ENCODE measurements around the gene ZCWPW1. TPM values are rescaled to one million over a fixed set of nuclear protein-coding genes. Genes with fewer than 3 reads are reported as not detected.

The ZCWPW1 gene
- polyA plus RNA-seq, 1 of the 3 experiments (the other 2 are of a cell fraction), result 4.1 TPM

- H3K9ac ChIP-seq, result peak within 1 kb of the TSS; percentile 99
- H3K4me1 ChIP-seq (ENCODE audit: control insufficient read depth in 1 of 2, insufficient read depth in 2 of 2, low read depth in 1 of 2, low read length in 1 of 2), result peaks cover 23 to 44% of the 10 kb centered on the region in 2 experiments; a peak in 3 of 4 replicates
- peak within 1 kb of the TSS; percentile 97 for H3K4me2 ChIP-seq
- H3K27me3 ChIP-seq (ENCODE audit: insufficient read depth), result no peaks in the 10 kb centered on the region
- peak within 1 kb of the TSS; percentile 78 to 95 for H3K4me3 ChIP-seq (ENCODE audit: low read depth in 2 of 2, low read length in 1 of 2)
- H4K20me1 ChIP-seq (ENCODE audit: insufficient read depth), result peaks cover 13% of the 10 kb centered on the region
- no peaks in the 10 kb centered on the region for H3K9me3 ChIP-seq
- H3K27ac ChIP-seq (ENCODE audit: low read depth in 2 of 2, low read length in 1 of 2), result peak within 1 kb of the TSS; percentile 99 to 100
- ChIA-PET POLR2A (interaction anchor here (0.6 to 3.3 kb wide), 20 partner anchors 10 to 1606 kb away, joined by 3 to 12 read pairs (median 4); partner anchors contain the start of genes ACTL6B, AP4M1, COPS6 and MCM7), CTCF (interaction anchor here (0.7 to 3.2 kb wide), 11 partner anchors 21 to 402 kb away, joined by 3 to 23 read pairs (median 3); partner anchors contain the start of genes NYAP1 and POP7)
- no peak within 1 kb of the TSS for H2AFZ ChIP-seq (ENCODE audit: low read depth)
- peaks cover 36 to 39% of the 10 kb centered on the region in 2 experiments for H3K36me3 ChIP-seq (replicated peaks in 1 of 2; ENCODE audit: control insufficient read depth in 1 of 2, insufficient read depth in 2 of 2, low read length in 1 of 2)
- no peaks in the 10 kb centered on the region for H3K9me2 ChIP-seq
- DNase-seq, result peak; percentile 99
- H3K79me2 ChIP-seq (ENCODE audit: insufficient read depth), result peaks cover 53% of the 10 kb centered on the region
- peaks cover 22% of the 10 kb centered on the region for H3F3A ChIP-seq (replicated peaks; ENCODE audit: insufficient read depth)
- 2% methylated on average over 48 of the region's 95 CpGs for WGBS (ENCODE audit: low lambda C conversion rate)
- no peak for TF ChIP-seq NFIC (IDR thresholded peaks at IDR 0.05; ENCODE audit: borderline replicate concordance)
- TF ChIP-seq EZH2phosphoT487 (IDR thresholded peaks at IDR 0.05; ENCODE audit: borderline replicate concordance, low read depth), result no peak
- TF ChIP-seq POLR2AphosphoS5 (IDR thresholded peaks at IDR 0.05; ENCODE audit: low read depth, low read length), result peak; percentile 7; the same call in 1 of the 2 replicates
- no peak; the same call in 1 of the 2 replicates for TF ChIP-seq FOXM1 (IDR thresholded peaks at IDR 0.05; ENCODE audit: low read depth)
- no peak for TF ChIP-seq SMC3 (IDR thresholded peaks at IDR 0.05; ENCODE audit: low read depth, low read length)
- TF ChIP-seq IRF3 (IDR thresholded peaks at IDR 0.05; ENCODE audit: low read depth, low read length), result no peak
- TF ChIP-seq CTCF (IDR thresholded peaks at IDR 0.05), result no peak
- no peak for TF ChIP-seq FOSL2 (IDR thresholded peaks at IDR 0.05; ENCODE audit: borderline replicate concordance, low read depth)
- TF ChIP-seq RCOR1 (IDR thresholded peaks at IDR 0.05; ENCODE audit: low read length), result no peak
- TF ChIP-seq, protein P1, sequence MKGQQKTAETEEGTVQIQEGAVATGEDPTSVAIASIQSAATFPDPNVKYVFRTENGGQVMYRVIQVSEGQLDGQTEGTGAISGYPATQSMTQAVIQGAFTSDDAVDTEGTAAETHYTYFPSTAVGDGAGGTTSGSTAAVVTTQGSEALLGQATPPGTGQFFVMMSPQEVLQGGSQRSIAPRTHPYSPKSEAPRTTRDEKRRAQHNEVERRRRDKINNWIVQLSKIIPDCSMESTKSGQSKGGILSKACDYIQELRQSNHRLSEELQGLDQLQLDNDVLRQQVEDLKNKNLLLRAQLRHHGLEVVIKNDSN (IDR thresholded peaks at IDR 0.05; ENCODE audit: borderline replicate concordance, low read depth), result no peak
- no peak for TF ChIP-seq RAD21 (IDR thresholded peaks at IDR 0.05; ENCODE audit: low read length)
- TF ChIP-seq TEAD4 (IDR thresholded peaks at IDR 0.05; ENCODE audit: borderline replicate concordance, insufficient read depth), result no peak
- TF ChIP-seq MEF2A (IDR thresholded peaks at IDR 0.05; ENCODE audit: borderline replicate concordance, low read depth), result no peak
- TF ChIP-seq, protein P2, sequence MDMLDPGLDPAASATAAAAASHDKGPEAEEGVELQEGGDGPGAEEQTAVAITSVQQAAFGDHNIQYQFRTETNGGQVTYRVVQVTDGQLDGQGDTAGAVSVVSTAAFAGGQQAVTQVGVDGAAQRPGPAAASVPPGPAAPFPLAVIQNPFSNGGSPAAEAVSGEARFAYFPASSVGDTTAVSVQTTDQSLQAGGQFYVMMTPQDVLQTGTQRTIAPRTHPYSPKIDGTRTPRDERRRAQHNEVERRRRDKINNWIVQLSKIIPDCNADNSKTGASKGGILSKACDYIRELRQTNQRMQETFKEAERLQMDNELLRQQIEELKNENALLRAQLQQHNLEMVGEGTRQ (IDR thresholded peaks at IDR 0.05; ENCODE audit: borderline replicate concordance, low read depth, low read length), result no peak
- 0 out of 2 replicates have a peak, but pooled peaks have one; percentile 27 for TF ChIP-seq YY1 (IDR thresholded peaks at IDR 0.05; ENCODE audit: low read depth)
- TF ChIP-seq JUND (IDR thresholded peaks at IDR 0.05), result no peak
- TF ChIP-seq RFX5 (IDR thresholded peaks at IDR 0.05; ENCODE audit: low read length), result no peak
- peak; percentile 82; the same call in 1 of the 2 replicates for TF ChIP-seq SIN3A (IDR thresholded peaks at IDR 0.05; ENCODE audit: borderline replicate concordance, low read depth, low read length)
- TF ChIP-seq FOXJ3 (CRISPR knock-in tag; IDR thresholded peaks at IDR 0.05), result no peak; the same call in 1 of the 2 replicates
- 0 out of 2 replicates have a peak, but pooled peaks have one; percentile 5 for TF ChIP-seq TCF12 (IDR thresholded peaks at IDR 0.05)
- TF ChIP-seq NRF1 (IDR thresholded peaks at IDR 0.05; ENCODE audit: low read depth, low read length), result peak; percentile 61
- peak; percentile 43; the same call in 1 of the 2 replicates for TF ChIP-seq MXI1 (IDR thresholded peaks at IDR 0.05; ENCODE audit: low read depth, low read length)
- TF ChIP-seq, protein P3, sequence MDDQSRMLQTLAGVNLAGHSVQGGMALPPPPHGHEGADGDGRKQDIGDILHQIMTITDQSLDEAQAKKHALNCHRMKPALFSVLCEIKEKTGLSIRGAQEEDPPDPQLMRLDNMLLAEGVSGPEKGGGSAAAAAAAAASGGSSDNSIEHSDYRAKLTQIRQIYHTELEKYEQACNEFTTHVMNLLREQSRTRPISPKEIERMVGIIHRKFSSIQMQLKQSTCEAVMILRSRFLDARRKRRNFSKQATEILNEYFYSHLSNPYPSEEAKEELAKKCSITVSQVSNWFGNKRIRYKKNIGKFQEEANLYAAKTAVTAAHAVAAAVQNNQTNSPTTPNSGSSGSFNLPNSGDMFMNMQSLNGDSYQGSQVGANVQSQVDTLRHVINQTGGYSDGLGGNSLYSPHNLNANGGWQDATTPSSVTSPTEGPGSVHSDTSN (IDR thresholded peaks at IDR 0.05), result no peak
- TF ChIP-seq GATA2 (CRISPR knock-in tag; IDR thresholded peaks at IDR 0.05), result no peak
- TF ChIP-seq ELF1 (IDR thresholded peaks at IDR 0.05), result 0 out of 2 replicates have a peak, but pooled peaks have one; percentile 9
- TF ChIP-seq CHD2 (IDR thresholded peaks at IDR 0.05; ENCODE audit: low read length, partially characterized antibody), result peak; percentile 98
Observed at GRCh38 chr7:100429637-100430492, 1.4 kb upstream of the ZCWPW1 start, which contains the start of gene MEPCE. TSS of gene MEPCE (plus strand) at chr7:100429831. CDS start at chr7:100430019, 188 bp downstream.

All from SK-N-SH (cell line).